Subcutaneous abdominal adipose tissue (tissue), 5 donors: Measurements from ENCODE around the gene DENND1A.
A peak's percentile ranks its signal among the peaks of the same experiment; 100 is the strongest.
"Not testable (repeated sequence)": the region's sequence is repeated elsewhere in the genome, so short reads cannot be mapped to it uniquely, and the experiment has no call there.

Experiments used
- H3K27ac ChIP-seq: one replicate; pipeline ENCODE4 v1.7.0; 2013; ENCODE audit warnings: low read depth, mild to moderate bottlenecking, inconsistent platforms, low read length, moderate library complexity
- H3K27me3 ChIP-seq, 5 donors: one replicate each; pipeline ENCODE4 v1.7.0; 2013; ENCODE audit warnings: low read length in 5 of 5, inconsistent platforms in 1 of 5; ENCODE audit not compliant: control insufficient read depth in 5 of 5, insufficient read depth in 4 of 5
- H3K36me3 ChIP-seq, 5 donors: one replicate each; pipeline ENCODE4 v1.7.0; 2013; ENCODE audit warnings: low read length in 5 of 5; ENCODE audit not compliant: control insufficient read depth in 5 of 5, insufficient read depth in 5 of 5
- H3K4me1 ChIP-seq, 5 donors: one replicate each; pipeline ENCODE4 v1.7.0; 2013; ENCODE audit warnings: low read length in 5 of 5, mild to moderate bottlenecking in 3 of 5, moderate library complexity in 1 of 5; ENCODE audit not compliant: control insufficient read depth in 5 of 5, insufficient read depth in 5 of 5
- H3K4me3 ChIP-seq, 5 donors: one replicate each; pipeline ENCODE4 v1.7.0; 2013; ENCODE audit warnings: low read length in 5 of 5, low read depth in 1 of 5
- H3K9ac ChIP-seq, 5 donors: one replicate each; pipeline ENCODE4 v1.7.0; 2013; ENCODE audit warnings: low read length in 5 of 5, mild to moderate bottlenecking in 4 of 5, moderate library complexity in 3 of 5
- H3K9me3 ChIP-seq, 5 donors: one replicate each; pipeline ENCODE4 v1.7.0; 2013; ENCODE audit warnings: low read length in 5 of 5; ENCODE audit not compliant: control insufficient read depth in 5 of 5
- donor health status: healthy.
- donor health status: healthy.
- donor health status: healthy.
- donor health status: healthy.
- donor health status: healthy.

DENND1A gene

DNA sequence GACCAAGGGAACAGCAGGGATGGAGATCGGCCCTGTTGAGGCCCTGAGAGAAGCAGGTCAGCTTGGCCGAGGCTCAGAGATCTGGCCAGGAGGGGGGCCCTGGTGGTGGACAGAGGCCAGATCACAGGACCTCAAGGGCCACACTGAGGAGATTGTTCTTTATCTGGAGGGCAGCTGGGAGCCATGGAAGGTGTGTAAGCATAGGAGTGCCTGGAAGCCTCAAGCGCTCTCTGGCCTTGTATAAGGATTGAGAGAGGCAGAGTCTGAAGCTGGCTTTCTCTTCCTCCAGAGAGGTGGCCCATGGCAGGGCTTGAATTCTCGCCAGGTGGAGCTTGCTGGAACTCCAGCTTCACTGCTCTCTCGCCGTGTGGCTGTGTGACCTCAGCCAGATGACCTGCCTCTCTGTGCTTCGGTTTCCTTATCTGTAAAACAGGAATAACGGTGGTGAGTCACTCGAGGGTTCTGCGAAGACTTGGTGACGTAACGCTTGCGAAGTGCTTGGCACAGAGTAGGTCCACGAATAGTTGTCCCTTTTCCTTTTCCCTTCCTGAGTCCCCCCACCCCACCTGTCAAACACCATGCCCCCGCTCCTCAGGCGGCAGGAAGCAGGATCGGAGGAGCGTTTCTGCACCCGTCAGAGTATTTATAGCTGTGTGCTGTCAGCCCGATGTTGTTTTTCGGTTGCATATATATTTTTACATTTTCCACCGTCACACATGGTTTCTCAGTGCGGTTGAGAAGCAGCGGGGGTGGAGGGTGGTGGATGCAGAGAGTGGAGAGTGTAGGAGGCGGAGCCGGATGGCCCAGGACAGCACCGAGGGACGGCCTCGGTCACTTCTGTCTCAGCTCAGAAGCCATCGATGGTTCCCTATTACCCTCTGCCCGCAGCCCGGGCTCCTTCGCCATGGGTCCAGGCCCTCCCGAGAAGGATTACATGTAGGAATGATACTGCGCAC lies 590.9 kb downstream of the DENND1A start:
- Histone ChIP-seq H3K4me3 (peak overlapping the region; percentile 23 to 57 (median 37)), H3K9me3 (no peaks in the 10 kb centered on the region), H3K36me3 (no peaks in the 10 kb centered on the region), H3K9ac (peak overlapping the region in 1 of 5 donors; percentile 51), H3K27ac (no peak overlapping the region), H3K4me1 (peaks cover 0 to 24% (median 13%) of the 10 kb centered on the region in 5 donors), H3K27me3 (peaks cover 0 to 20% (median 9%) of the 10 kb centered on the region in 5 donors)

- H3K27ac ChIP-seq, result no peak overlapping the region
- H3K36me3 ChIP-seq, result no peaks in the 10 kb centered on the region
- peaks cover 0 to 20% (median 9%) of the 10 kb centered on the region in 5 donors for H3K27me3 ChIP-seq
- no peak overlapping the region for H3K9ac ChIP-seq
- peaks cover 0 to 24% (median 13%) of the 10 kb centered on the region in 5 donors for H3K4me1 ChIP-seq
- H3K9me3 ChIP-seq, result no peaks in the 10 kb centered on the region
- no peak overlapping the region for H3K4me3 ChIP-seq
Measured at GRCh38 chr9:123337971-123338370, 592.0 kb downstream of the DENND1A start.

GRCh38 chr9:123336959-123337358 lies 593.0 kb downstream of the DENND1A start:
- Histone ChIP-seq H3K36me3 (no peaks in the 10 kb centered on the region), H3K27me3 (peaks cover 0 to 18% (median 9%) of the 10 kb centered on the region in 5 donors), H3K4me3 (no peak overlapping the region), H3K9me3 (no peaks in the 10 kb centered on the region), H3K9ac (no peak overlapping the region), H3K4me1 (peaks cover 0 to 24% (median 13%) of the 10 kb centered on the region in 5 donors), H3K27ac (no peak overlapping the region)

GRCh38 chr9:123336449-123336848 lies 593.5 kb downstream of the DENND1A start:
- Histone ChIP-seq H3K36me3 (no peaks in the 10 kb centered on the region), H3K27me3 (peaks cover 0 to 16% (median 7%) of the 10 kb centered on the region in 5 donors), H3K9ac (no peak overlapping the region), H3K9me3 (no peaks in the 10 kb centered on the region), H3K4me1 (peaks cover 0 to 24% (median 13%) of the 10 kb centered on the region in 5 donors), H3K27ac (no peak overlapping the region), H3K4me3 (no peak overlapping the region)

- Histone ChIP-seq H3K4me1 (peaks cover 0 to 24% (median 13%) of the 10 kb centered on the region in 5 donors), H3K27me3 (peaks cover 0 to 13% (median 5%) of the 10 kb centered on the region in 5 donors), H3K9ac (no peak overlapping the region), H3K9me3 (no peaks in the 10 kb centered on the region), H3K27ac (no peak overlapping the region), H3K36me3 (no peaks in the 10 kb centered on the region), H3K4me3 (no peak overlapping the region)
Measured at GRCh38 chr9:123335986-123336329, 594.0 kb downstream of the DENND1A start.

DNA sequence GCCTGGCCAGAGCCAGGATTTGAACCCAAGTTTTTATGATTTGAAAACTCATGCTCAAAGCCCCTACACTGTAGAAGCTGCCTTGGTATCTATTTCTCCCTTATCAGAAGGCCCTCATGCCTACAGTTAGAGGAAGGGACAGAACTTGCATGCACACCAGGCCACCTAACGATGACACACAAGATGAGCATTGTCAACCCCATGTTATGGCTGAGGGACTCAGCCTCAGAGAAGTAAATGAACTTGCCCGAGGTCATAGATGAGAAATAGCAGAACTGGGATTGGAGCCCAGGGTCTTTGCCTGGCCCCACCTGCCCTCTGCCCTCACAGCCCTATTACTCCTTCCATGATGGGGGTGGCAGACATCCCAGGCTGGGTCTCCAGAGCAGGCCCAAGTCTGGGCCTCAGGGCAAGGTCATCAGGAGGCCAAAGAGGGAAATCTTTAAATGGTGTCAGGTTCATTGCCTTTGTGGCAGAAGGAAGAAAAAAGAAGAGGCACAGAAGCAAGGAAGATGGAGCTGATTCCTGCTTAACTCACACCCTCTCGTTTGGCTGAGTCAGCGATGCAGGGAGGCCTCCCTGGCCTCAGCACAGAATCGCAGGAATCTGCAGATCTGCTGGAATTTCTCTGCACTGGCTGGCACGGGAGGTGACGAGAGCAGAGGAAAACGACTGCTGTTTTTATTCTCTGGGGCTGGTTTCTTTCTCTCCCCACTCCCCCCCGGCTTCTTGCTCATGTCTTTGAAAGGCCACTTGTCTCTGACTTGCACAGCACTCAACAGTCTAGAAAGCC lies 594.5 kb downstream of the DENND1A start:
- Histone ChIP-seq H3K36me3 (no peaks in the 10 kb centered on the region), H3K4me3 (no peak overlapping the region), H3K27me3 (peaks cover 0 to 13% (median 5%) of the 10 kb centered on the region in 5 donors), H3K9ac (no peak overlapping the region), H3K27ac (no peak overlapping the region), H3K4me1 (peaks cover 0 to 22% (median 13%) of the 10 kb centered on the region in 5 donors), H3K9me3 (no peaks in the 10 kb centered on the region)

DNA sequence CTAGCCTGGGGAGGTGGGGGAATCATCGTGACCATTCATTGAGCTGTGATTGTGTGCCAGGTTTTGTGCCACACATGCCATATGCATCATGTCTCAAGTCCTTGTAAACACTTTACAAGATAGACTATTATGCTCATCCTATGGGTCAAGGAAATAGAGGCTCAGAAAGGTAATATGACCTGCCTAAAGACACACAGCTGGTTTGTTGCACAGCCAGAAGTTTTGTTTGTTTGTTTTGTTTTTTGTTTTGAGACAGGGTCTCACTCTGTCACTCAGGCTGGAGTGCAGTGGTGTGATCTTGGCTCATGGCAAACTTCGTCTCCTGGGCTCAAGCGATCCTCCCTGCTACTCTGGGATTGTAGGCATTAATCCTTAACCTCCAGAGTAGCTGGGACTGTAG lies 595.3 kb downstream of the DENND1A start:
- Histone ChIP-seq H3K4me3 (no peak overlapping the region), H3K36me3 (no peaks in the 10 kb centered on the region), H3K9me3 (no peaks in the 10 kb centered on the region), H3K9ac (no peak overlapping the region), H3K27me3 (peaks cover 0 to 7% (median 2%) of the 10 kb centered on the region in 5 donors), H3K4me1 (peaks cover 1 to 15% (median 8%) of the 10 kb centered on the region in 5 donors), H3K27ac (no peak overlapping the region)

- not testable (repeated sequence) for H3K27me3 ChIP-seq, H3K9me3 ChIP-seq, H3K36me3 ChIP-seq, H3K4me3 ChIP-seq, H3K27ac ChIP-seq, H3K4me1 ChIP-seq, H3K9ac ChIP-seq
Measured at GRCh38 chr9:123333058-123333669, 596.8 kb downstream of the DENND1A start.

DNA sequence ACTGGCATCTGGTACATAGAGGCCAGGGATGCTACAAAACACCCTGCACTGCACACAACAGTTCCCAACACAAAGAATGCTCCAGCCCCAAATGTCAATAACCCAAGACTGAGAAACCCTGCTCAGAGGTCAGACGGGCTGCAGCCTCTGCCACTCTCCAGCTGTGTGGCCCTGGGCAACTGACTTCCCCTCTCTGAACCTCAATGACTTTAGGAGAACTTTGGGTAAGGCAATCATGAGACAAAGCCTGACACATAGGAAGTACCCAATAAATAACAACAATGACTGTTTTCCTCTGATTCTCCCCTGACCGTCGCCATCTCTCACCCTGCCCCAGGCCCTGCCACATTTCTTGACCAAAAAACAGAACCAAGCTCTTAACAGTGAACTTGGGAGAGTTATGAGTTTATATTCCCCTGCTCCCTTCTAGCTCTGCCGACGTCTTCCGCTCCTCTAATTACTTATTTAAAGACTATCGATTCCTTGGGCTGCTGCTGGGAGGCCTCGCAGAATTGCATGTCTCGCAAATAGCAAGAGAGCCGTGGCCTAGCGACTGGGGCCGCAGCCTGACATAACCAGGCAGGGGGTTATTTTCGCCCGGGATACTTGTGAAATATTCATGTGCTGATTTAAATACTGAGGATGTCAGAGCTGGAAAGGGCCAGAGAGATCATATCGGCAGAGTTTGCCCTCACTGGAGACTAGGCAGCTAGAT lies 598.4 kb downstream of the DENND1A start:
- no peaks in the 10 kb centered on the region for H3K9me3 ChIP-seq
- H3K9ac ChIP-seq, result no peak overlapping the region
- no peaks in the 10 kb centered on the region for H3K27me3 ChIP-seq
- no peak overlapping the region for H3K4me3 ChIP-seq
- H3K36me3 ChIP-seq, result no peaks in the 10 kb centered on the region
- H3K4me1 ChIP-seq, result peaks cover 0 to 10% (median 2%) of the 10 kb centered on the region in 5 donors
- H3K27ac ChIP-seq, result no peak overlapping the region
